CD4-positive, alpha-beta T cell treated with Interleukin-4 for 4 hours (primary cell): Measurements from ENCODE around the gene C4A.
A peak's percentile ranks its signal among the peaks of the same experiment; 100 is the strongest.
"Not testable (repeated sequence)": the region's sequence is repeated elsewhere in the genome, so short reads cannot be mapped to it uniquely, and the experiment has no call there.

ENCODE experiments used
- DNase-seq: peaks from one replicate; pipeline ENCODE4 v3.0.0-alpha.2; 2020

C4A gene

GRCh38 chr6:31961616-31962015, 20.2 kb upstream of the C4A start:
- DNase-seq, result no peak

GRCh38 chr6:31963921-31964320, 17.9 kb upstream of the C4A start:
- DNase-seq, result no peak

GRCh38 chr6:31965700-31966099, 16.2 kb upstream of the C4A start:
- DNase-seq, result no peak

- no peak for DNase-seq
Measured at GRCh38 chr6:31966506-31966905, 15.4 kb upstream of the C4A start.

- DNase-seq, result no peak
Measured at GRCh38 chr6:31966997-31967925, 14.6 kb upstream of the C4A start.

GRCh38 chr6:31967926-31968320, 13.9 kb upstream of the C4A start:
- DNase-seq, result no peak

GRCh38 chr6:31968326-31968725, 13.5 kb upstream of the C4A start:
- no peak for DNase-seq

GRCh38 chr6:31968791-31969711, 12.8 kb upstream of the C4A start:
- no peak for DNase-seq

GRCh38 chr6:31969712-31970603, 11.9 kb upstream of the C4A start:
- no peak for DNase-seq

GRCh38 chr6:31970604-31971271, 11.1 kb upstream of the C4A start:
- DNase-seq, result no peak

GRCh38 chr6:31971279-31971992, 10.4 kb upstream of the C4A start:
- no peak for DNase-seq

GRCh38 chr6:31971993-31972708, 9.7 kb upstream of the C4A start, which contains the start of gene DXO:
DXO (minus strand) TSS chr6:31972138; CDS start chr6:31971675, 463 bp downstream.
- peak; percentile 98 for DNase-seq

GRCh38 chr6:31972709-31973350, 9.0 kb upstream of the C4A start:
- peak; percentile 11 for DNase-seq

GRCh38 chr6:31976065-31976464, 5.8 kb upstream of the C4A start:
- not testable (repeated sequence) for DNase-seq

- no peak for DNase-seq
Measured at GRCh38 chr6:31977816-31978431, 3.9 kb upstream of the C4A start.

GRCh38 chr6:31978831-31979230, 3.0 kb upstream of the C4A start:
- DNase-seq, result no peak

- DNase-seq, result no peak
Measured at GRCh38 chr6:31979238-31979898, 2.5 kb upstream of the C4A start.

- not testable (repeated sequence) for DNase-seq
Measured at GRCh38 chr6:31980195-31980876, 1.5 kb upstream of the C4A start.
